Measurements from ENCODE around the gene MB.

The MB gene

GRCh38 chr22:35638410-35638809 is 21.3 kb upstream of the MB start:
- Histone ChIP-seq H3K27me3 (ENCODE audit: control insufficient read depth in 2 of 2, insufficient read depth in 2 of 2, low read length in 2 of 2) (no peaks in the 10 kb centered on the region), H3K9ac (ENCODE audit: low read depth in 1 of 2, low read length in 2 of 2) (peak overlapping the region in 1 of 2 donors; percentile 47), H3K27ac (ENCODE audit: low read depth in 2 of 2, low read length in 2 of 2) (peak overlapping the region; percentile 68 to 82), H3K36me3 (ENCODE audit: control insufficient read depth in 2 of 2, insufficient read depth in 2 of 2, low read length in 2 of 2) (no peaks in the 10 kb centered on the region), H3K4me3 (ENCODE audit: low read length in 2 of 2) (no peak overlapping the region), H3K4me1 (ENCODE audit: control insufficient read depth in 2 of 2, insufficient read depth in 2 of 2, low read length in 2 of 2) (peaks cover 8 to 9% of the 10 kb centered on the region in 2 donors), H3K9me3 (ENCODE audit: control insufficient read depth in 2 of 2, low read length in 2 of 2) (no peaks in the 10 kb centered on the region)

GRCh38 chr22:35638001-35638400 is 20.9 kb upstream of the MB start:
- H3K4me3 ChIP-seq (ENCODE audit: low read length in 2 of 2) = no peak overlapping the region
- peak overlapping the region in 1 of 2 donors; percentile 41 for H3K9ac ChIP-seq (ENCODE audit: low read depth in 1 of 2, low read length in 2 of 2)
- no peaks in the 10 kb centered on the region for H3K9me3 ChIP-seq (ENCODE audit: control insufficient read depth in 2 of 2, low read length in 2 of 2)
- H3K27me3 ChIP-seq (ENCODE audit: control insufficient read depth in 2 of 2, insufficient read depth in 2 of 2, low read length in 2 of 2) = no peaks in the 10 kb centered on the region
- H3K27ac ChIP-seq (ENCODE audit: low read depth in 2 of 2, low read length in 2 of 2) = peak overlapping the region; percentile 68 to 82
- H3K36me3 ChIP-seq (ENCODE audit: control insufficient read depth in 2 of 2, insufficient read depth in 2 of 2, low read length in 2 of 2) = no peaks in the 10 kb centered on the region
- peaks cover 8 to 9% of the 10 kb centered on the region in 2 donors for H3K4me1 ChIP-seq (ENCODE audit: control insufficient read depth in 2 of 2, insufficient read depth in 2 of 2, low read length in 2 of 2)

- Histone ChIP-seq H3K27me3 (ENCODE audit: control insufficient read depth in 2 of 2, insufficient read depth in 2 of 2, low read length in 2 of 2) (no peaks in the 10 kb centered on the region), H3K9me3 (ENCODE audit: control insufficient read depth in 2 of 2, low read length in 2 of 2) (no peaks in the 10 kb centered on the region), H3K36me3 (ENCODE audit: control insufficient read depth in 2 of 2, insufficient read depth in 2 of 2, low read length in 2 of 2) (no peaks in the 10 kb centered on the region), H3K4me3 (ENCODE audit: low read length in 2 of 2) (no peak overlapping the region), H3K9ac (ENCODE audit: low read depth in 1 of 2, low read length in 2 of 2) (no peak overlapping the region), H3K27ac (ENCODE audit: low read depth in 2 of 2, low read length in 2 of 2) (peak overlapping the region in 1 of 2 donors; percentile 82), H3K4me1 (ENCODE audit: control insufficient read depth in 2 of 2, insufficient read depth in 2 of 2, low read length in 2 of 2) (peaks cover 2 to 7% of the 10 kb centered on the region in 2 donors)
These were observed 20.1 kb upstream of the MB start for GRCh38 chr22:35637254-35637653.

DNA sequence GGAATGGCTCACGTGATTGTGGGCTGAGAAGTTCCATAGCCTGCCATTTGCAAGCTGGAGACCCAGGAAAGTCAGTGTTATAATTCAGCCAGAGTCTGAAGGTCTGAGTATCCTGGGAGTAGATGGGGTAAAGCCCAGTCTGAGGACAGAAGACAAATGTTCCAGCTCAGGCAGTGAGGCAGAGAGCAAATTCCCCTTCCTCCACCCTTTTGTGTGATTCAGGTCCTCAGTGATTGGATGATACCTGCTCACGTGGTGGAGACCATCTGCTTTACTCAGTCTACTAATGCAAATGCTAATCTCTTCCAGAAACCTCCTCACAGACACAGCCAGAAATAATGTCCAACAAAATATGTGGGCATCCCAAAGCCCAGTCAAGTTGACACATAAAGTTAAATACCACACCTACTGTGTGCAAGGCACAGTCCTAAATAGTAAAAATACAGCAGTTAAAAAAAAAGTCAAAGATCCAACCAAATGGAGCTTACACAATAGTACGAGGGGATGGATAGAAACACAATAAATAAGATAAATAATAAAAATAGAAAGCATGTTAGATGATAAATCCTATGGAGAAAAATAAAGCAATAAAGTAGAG is 17.9 kb upstream of the MB start:
- Histone ChIP-seq H3K4me3 (ENCODE audit: low read length in 2 of 2) (no peak overlapping the region), H3K9me3 (ENCODE audit: control insufficient read depth in 2 of 2, low read length in 2 of 2) (no peaks in the 10 kb centered on the region), H3K36me3 (ENCODE audit: control insufficient read depth in 2 of 2, insufficient read depth in 2 of 2, low read length in 2 of 2) (no peaks in the 10 kb centered on the region), H3K4me1 (ENCODE audit: control insufficient read depth in 2 of 2, insufficient read depth in 2 of 2, low read length in 2 of 2) (peaks cover 0 to 6% of the 10 kb centered on the region in 2 donors), H3K9ac (ENCODE audit: low read depth in 1 of 2, low read length in 2 of 2) (no peak overlapping the region), H3K27ac (ENCODE audit: low read depth in 2 of 2, low read length in 2 of 2) (no peak overlapping the region), H3K27me3 (ENCODE audit: control insufficient read depth in 2 of 2, insufficient read depth in 2 of 2, low read length in 2 of 2) (no peaks in the 10 kb centered on the region)

- Histone ChIP-seq H3K9ac (ENCODE audit: low read depth in 1 of 2, low read length in 2 of 2) (no peak overlapping the region), H3K27ac (ENCODE audit: low read depth in 2 of 2, low read length in 2 of 2) (no peak overlapping the region), H3K4me3 (ENCODE audit: low read length in 2 of 2) (no peak overlapping the region), H3K9me3 (ENCODE audit: control insufficient read depth in 2 of 2, low read length in 2 of 2) (no peaks in the 10 kb centered on the region), H3K27me3 (ENCODE audit: control insufficient read depth in 2 of 2, insufficient read depth in 2 of 2, low read length in 2 of 2) (no peaks in the 10 kb centered on the region), H3K4me1 (ENCODE audit: control insufficient read depth in 2 of 2, insufficient read depth in 2 of 2, low read length in 2 of 2) (peaks cover 0 to 6% of the 10 kb centered on the region in 2 donors), H3K36me3 (ENCODE audit: control insufficient read depth in 2 of 2, insufficient read depth in 2 of 2, low read length in 2 of 2) (no peaks in the 10 kb centered on the region)
These were observed 16.9 kb upstream of the MB start for GRCh38 chr22:35634015-35634414.

GRCh38 chr22:35633520-35633919 is 16.4 kb upstream of the MB start:
- H3K4me1 ChIP-seq (ENCODE audit: control insufficient read depth in 2 of 2, insufficient read depth in 2 of 2, low read length in 2 of 2) = peaks cover 0 to 4% of the 10 kb centered on the region in 2 donors
- no peaks in the 10 kb centered on the region for H3K36me3 ChIP-seq (ENCODE audit: control insufficient read depth in 2 of 2, insufficient read depth in 2 of 2, low read length in 2 of 2)
- no peak overlapping the region for H3K4me3 ChIP-seq (ENCODE audit: low read length in 2 of 2)
- no peaks in the 10 kb centered on the region for H3K27me3 ChIP-seq (ENCODE audit: control insufficient read depth in 2 of 2, insufficient read depth in 2 of 2, low read length in 2 of 2)
- H3K27ac ChIP-seq (ENCODE audit: low read depth in 2 of 2, low read length in 2 of 2) = no peak overlapping the region
- no peak overlapping the region for H3K9ac ChIP-seq (ENCODE audit: low read depth in 1 of 2, low read length in 2 of 2)
- no peaks in the 10 kb centered on the region for H3K9me3 ChIP-seq (ENCODE audit: control insufficient read depth in 2 of 2, low read length in 2 of 2)

- H3K36me3 ChIP-seq (ENCODE audit: control insufficient read depth in 2 of 2, insufficient read depth in 2 of 2, low read length in 2 of 2) = no peaks in the 10 kb centered on the region
- peaks cover 0 to 1% of the 10 kb centered on the region in 2 donors for H3K4me1 ChIP-seq (ENCODE audit: control insufficient read depth in 2 of 2, insufficient read depth in 2 of 2, low read length in 2 of 2)
- H3K9me3 ChIP-seq (ENCODE audit: control insufficient read depth in 2 of 2, low read length in 2 of 2) = no peaks in the 10 kb centered on the region
- no peak overlapping the region for H3K27ac ChIP-seq (ENCODE audit: low read depth in 2 of 2, low read length in 2 of 2)
- no peak overlapping the region for H3K9ac ChIP-seq (ENCODE audit: low read depth in 1 of 2, low read length in 2 of 2)
- H3K4me3 ChIP-seq (ENCODE audit: low read length in 2 of 2) = no peak overlapping the region
- no peaks in the 10 kb centered on the region for H3K27me3 ChIP-seq (ENCODE audit: control insufficient read depth in 2 of 2, insufficient read depth in 2 of 2, low read length in 2 of 2)
These were observed 15.8 kb upstream of the MB start for GRCh38 chr22:35632935-35633334.

DNA sequence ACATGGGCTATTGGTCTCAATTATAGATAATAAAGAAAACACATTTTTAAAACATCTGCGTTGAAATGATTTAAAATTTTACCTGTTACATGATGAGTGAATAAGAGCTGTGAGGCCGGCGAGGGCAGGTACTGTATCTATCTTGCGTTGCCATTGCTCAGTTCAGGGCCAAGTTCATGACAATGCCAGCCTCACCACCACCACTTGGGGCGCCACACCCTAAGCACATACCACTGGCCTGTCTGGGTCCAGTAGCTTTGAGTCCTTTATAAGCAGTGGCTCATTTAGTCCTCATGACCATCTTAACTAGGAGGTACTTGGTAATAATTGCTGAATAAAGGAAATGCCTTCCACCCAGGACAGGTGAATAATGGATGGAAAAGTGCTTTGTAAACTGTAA is 14.5 kb upstream of the MB start:
- Histone ChIP-seq H3K27me3 (ENCODE audit: control insufficient read depth in 2 of 2, insufficient read depth in 2 of 2, low read length in 2 of 2) (no peaks in the 10 kb centered on the region), H3K9me3 (ENCODE audit: control insufficient read depth in 2 of 2, low read length in 2 of 2) (no peaks in the 10 kb centered on the region), H3K27ac (ENCODE audit: low read depth in 2 of 2, low read length in 2 of 2) (no peak overlapping the region), H3K36me3 (ENCODE audit: control insufficient read depth in 2 of 2, insufficient read depth in 2 of 2, low read length in 2 of 2) (no peaks in the 10 kb centered on the region), H3K4me3 (ENCODE audit: low read length in 2 of 2) (no peak overlapping the region), H3K4me1 (ENCODE audit: control insufficient read depth in 2 of 2, insufficient read depth in 2 of 2, low read length in 2 of 2) (peaks cover 4% of the 10 kb centered on the region in 2 donors), H3K9ac (ENCODE audit: low read depth in 1 of 2, low read length in 2 of 2) (no peak overlapping the region)

DNA sequence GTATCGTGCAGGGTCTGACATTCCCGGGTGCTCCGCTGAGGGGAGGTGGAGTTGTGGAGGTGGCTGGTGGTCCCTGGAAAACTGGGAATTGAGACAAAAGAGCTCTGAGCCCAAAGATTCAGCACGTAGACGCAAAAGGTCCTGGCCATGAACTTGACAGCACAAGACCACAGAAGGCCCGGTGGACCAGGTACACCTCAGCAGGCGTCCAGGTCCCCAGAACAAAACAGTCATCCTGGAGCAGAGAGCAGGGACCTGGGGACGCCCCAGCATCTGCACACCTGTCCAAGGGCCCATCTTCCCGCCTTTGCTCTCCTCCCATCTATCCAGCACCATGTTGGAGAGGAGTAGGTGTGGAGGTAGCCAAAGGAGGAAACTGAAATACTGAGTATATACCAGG is 13.8 kb upstream of the MB start:
- no peak overlapping the region for H3K27ac ChIP-seq (ENCODE audit: low read depth in 2 of 2, low read length in 2 of 2)
- H3K36me3 ChIP-seq (ENCODE audit: control insufficient read depth in 2 of 2, insufficient read depth in 2 of 2, low read length in 2 of 2) = no peaks in the 10 kb centered on the region
- H3K9ac ChIP-seq (ENCODE audit: low read depth in 1 of 2, low read length in 2 of 2) = no peak overlapping the region
- no peaks in the 10 kb centered on the region for H3K27me3 ChIP-seq (ENCODE audit: control insufficient read depth in 2 of 2, insufficient read depth in 2 of 2, low read length in 2 of 2)
- peaks cover 4% of the 10 kb centered on the region in 2 donors for H3K4me1 ChIP-seq (ENCODE audit: control insufficient read depth in 2 of 2, insufficient read depth in 2 of 2, low read length in 2 of 2)
- no peak overlapping the region for H3K4me3 ChIP-seq (ENCODE audit: low read length in 2 of 2)
- no peaks in the 10 kb centered on the region for H3K9me3 ChIP-seq (ENCODE audit: control insufficient read depth in 2 of 2, low read length in 2 of 2)

- no peaks in the 10 kb centered on the region for H3K27me3 ChIP-seq (ENCODE audit: control insufficient read depth in 2 of 2, insufficient read depth in 2 of 2, low read length in 2 of 2)
- no peak overlapping the region for H3K9ac ChIP-seq (ENCODE audit: low read depth in 1 of 2, low read length in 2 of 2)
- no peaks in the 10 kb centered on the region for H3K9me3 ChIP-seq (ENCODE audit: control insufficient read depth in 2 of 2, low read length in 2 of 2)
- no peak overlapping the region for H3K4me3 ChIP-seq (ENCODE audit: low read length in 2 of 2)
- H3K4me1 ChIP-seq (ENCODE audit: control insufficient read depth in 2 of 2, insufficient read depth in 2 of 2, low read length in 2 of 2) = peaks cover 4% of the 10 kb centered on the region in 2 donors
- H3K36me3 ChIP-seq (ENCODE audit: control insufficient read depth in 2 of 2, insufficient read depth in 2 of 2, low read length in 2 of 2) = no peaks in the 10 kb centered on the region
- peak overlapping the region in 1 of 2 donors; percentile 23 for H3K27ac ChIP-seq (ENCODE audit: low read depth in 2 of 2, low read length in 2 of 2)
These were observed 13.3 kb upstream of the MB start for GRCh38 chr22:35630387-35630793.

Measured in mucosa of rectum (tissue), 2 donors.